Activated T-cell treated with anti-CD3 and anti-CD28 coated beads for 24 hours (primary cell): ENCODE measurements around the gene GABPB2.

Source experiments
- DNase-seq: peaks from one replicate; pipeline ENCODE4 v3.0.0-alpha.2; 2020; ENCODE audit warnings: low read depth

Gene GABPB2

GRCh38 chr1:151133018-151133806 is 62.7 kb downstream of the GABPB2 start:
- DNase-seq, result no peak

DNA sequence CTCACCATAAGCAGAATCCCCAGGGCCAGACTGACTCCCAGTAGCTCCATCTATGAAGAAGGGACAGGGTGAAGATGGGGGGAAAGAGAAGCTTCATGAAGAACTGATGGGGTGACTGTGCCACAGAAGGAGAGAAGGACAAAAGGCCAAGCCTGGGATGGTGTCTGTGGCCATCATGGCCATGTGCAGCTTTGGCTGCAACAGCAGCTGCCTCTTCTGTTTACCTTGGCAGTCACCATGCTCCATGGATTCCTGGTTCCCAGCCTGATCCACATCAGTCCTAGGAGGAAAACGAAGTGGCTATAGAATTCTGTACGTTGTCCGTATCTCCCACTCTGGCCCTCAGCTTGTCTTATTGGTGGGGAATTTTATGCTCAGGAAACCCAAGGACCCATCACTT is 63.8 kb downstream of the GABPB2 start:
- no peak for DNase-seq

- DNase-seq, result no peak
Observed at GRCh38 chr1:151134991-151135390, 64.4 kb downstream of the GABPB2 start.

GRCh38 chr1:151135433-151136385 is 65.1 kb downstream of the GABPB2 start:
- DNase-seq, result no peak

GRCh38 chr1:151137789-151138188 is 67.2 kb downstream of the GABPB2 start:
- DNase-seq, result no peak

DNA sequence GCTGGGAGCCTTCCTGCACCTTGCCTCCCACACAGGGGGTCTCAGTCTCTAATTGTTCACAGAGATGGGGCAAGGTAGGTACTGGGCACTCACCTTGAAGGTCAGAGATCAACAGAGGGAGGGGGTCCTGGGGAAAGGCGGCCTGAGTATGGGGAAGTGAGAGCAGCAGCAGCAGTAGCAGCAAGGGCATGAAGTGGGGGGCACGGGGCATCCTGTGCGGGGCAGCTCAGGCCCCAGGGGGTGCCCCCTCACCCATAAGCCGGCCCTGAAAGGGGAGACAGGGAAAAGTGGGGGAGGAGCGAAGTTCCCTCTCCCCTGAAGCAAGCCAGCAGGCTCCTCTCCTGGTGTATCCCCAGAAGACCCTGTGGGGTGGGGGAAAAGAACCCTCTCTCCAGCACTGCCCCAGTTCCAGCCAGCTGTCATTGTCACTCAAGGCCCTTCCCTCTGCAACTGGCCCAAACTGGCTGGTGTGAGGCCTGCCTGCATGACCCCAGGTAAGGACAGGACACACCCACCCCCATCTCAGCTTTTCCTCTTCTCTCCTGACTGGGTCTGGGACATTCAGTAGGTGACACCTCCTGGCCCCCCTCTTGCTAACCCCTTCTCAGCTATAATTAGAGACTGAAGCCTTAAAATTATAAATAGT is 72.0 kb downstream of the GABPB2 start:
- no peak for DNase-seq

DNA sequence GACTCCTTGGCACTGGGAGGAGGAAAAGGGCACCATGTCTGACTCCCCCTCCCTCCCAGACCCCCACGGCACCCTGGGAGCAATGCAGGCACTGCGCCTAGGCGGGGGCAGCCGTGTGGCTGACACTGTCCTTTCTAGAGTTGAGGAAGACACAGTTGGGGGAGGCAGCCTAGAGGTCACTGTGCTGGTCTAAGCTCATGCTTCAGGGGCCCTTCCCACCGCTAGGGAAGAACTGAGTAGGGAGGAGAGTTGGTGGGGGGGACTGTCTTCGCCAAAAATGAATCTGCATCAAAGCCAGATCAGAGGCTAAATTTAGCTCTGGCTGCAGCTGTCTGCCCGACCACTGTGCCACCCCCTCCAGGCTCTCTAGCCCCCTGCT is 72.5 kb downstream of the GABPB2 start:
- no peak for DNase-seq

DNA sequence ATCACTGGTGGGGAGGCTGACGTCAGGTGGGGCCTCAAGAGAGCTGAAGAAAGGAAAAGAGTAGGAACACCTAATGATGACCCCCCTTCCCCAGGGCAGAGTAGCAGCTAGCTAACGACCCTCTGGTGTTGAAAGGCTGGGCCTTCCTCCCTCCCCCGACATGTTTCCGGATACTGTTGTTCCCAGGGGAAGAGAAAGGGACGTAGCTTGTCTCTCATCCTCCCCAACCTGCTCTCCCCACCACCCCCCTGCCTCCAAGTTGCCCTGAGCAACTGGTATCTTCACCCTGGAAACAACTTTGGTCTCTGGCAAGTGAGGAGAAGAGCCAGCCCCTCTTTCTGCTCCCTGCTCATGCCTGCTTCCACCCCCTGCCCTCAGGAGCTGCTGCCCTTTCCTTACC is 73.4 kb downstream of the GABPB2 start:
- DNase-seq, result no peak

DNA sequence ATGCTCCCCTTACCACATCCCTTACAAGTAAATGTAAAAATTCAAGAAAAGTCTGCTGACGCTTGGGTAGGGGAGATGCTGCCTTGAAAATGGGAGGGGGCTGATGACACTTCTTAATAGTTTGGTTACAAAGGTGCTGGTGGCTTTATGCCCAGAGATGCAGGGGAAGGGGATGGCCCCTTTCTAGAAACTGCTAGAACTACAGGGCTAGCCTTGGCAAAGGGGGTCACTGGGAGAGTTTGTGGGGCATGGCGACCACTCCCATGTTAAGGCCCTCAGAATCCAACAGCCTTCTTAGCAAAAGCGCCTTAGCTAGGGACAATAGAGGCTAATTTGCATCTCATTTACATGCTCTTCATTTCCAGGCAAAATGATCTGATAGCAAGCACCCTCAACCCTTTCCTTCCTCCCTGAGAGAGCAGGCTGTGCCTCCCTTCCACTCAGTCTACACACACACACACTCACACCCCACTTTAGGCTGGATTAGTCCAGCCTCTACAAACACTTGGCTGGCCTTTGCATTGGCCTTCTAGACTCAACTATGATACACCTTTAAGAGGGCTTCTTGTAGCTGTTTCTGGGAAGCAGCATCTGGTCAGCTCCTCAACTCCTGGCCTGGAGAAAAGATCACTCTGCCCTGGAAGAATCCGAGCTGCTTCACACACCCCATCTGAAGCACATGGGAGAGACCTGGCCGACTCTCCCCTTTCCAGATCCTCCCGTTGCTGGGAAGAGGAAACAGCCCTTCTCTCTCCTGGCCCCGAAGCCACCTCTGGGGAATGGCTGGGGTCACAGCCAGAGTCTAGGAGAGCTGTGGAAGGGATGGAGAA is 74.1 kb downstream of the GABPB2 start:
- no peak for DNase-seq

DNA sequence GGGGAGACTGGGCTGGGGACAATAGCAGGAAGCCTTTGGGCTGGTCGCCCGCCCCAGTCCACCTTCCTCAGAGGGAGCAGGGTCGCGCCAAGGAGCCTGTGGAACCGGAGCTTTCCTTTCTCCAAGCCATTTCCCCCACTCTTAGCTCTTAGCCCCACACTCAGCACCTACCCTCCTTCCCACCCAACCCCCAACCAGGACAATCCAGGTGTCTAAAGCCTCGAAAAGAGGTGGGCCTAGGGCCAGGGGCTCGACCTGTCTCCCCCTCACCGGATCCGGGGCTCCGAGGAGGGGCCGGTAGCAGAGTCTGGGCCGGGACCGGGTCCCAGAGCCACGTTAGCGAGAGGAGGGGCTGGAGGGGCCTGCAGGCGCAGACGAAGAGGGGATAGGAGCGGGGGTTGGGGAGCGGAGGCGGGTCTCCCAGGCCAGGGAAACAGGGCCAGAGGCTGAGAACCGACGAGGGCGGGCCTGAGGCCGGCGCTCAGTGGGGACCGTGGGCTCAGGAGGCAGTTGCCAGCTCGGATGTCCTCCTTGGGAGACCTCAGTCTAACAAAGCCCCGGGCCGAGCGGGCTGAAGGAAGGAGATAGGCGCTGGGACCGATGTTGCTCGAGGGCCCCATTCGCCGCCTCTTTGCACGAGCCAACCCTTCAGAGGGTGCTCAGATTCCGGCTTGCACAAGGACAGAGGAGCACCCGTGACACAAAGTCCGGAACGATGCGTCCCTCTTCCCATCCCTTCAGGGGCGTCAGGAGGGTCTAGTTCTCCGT is 74.9 kb downstream of the GABPB2 start:
- no peak for DNase-seq

DNA sequence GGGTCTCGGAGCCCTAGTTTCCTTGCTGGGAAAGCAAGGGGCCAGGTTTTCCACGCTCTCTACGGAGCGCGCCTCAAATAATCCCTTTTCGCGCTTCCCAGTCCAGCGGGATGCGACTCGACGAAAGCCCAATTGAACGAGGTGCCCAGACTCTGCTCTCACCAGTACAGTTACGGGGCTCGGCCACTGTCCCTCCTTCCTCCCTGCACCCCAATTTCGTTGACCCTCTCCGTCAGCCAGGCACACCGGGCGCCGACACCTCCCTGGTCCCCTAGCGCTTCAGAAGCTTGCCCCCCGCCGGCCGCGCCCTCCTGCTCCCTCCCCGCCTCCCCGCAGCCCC is 75.5 kb downstream of the GABPB2 start:
- DNase-seq, result no peak

GRCh38 chr1:151146412-151147131 is 76.0 kb downstream of the GABPB2 start, which contains the start of gene SEMA6C:
Gene SEMA6C, minus strand, starts transcription at chr1:151146631. Its CDS starts 4,010 bp downstream, at chr1:151142621.
- peak; percentile 81 for DNase-seq

GRCh38 chr1:151147132-151147503 is 76.6 kb downstream of the GABPB2 start:
- DNase-seq, result no peak

GRCh38 chr1:151147665-151148064 is 77.1 kb downstream of the GABPB2 start:
- DNase-seq, result no peak

DNA sequence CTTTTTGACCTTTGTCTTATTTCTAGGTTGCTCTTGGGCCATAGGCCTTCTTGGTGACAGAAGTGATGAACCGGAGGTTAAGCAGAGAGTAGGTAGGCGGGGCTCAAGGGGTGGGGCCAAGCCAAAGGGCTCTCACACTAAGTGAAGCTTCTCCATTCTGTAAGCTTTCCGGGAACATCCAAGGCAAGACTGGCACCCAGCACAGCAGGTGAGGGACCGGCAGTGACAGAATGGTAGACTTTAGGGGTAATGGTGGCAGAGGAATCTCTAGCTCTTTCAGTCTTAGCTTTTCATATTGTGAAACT is 85.9 kb downstream of the GABPB2 start, which contains the start of gene TNFAIP8L2:
TSS of gene TNFAIP8L2 (plus strand) at position 135 of the 305 bp plus-strand sequence. CDS start 2,049 bp downstream, outside the sequence.
- peak; percentile 74 for DNase-seq

GRCh38 chr1:151157067-151157531 is 86.5 kb downstream of the GABPB2 start:
- DNase-seq, result peak; percentile 44

- peak; percentile 43 for DNase-seq
Observed at GRCh38 chr1:151158326-151158725, 87.8 kb downstream of the GABPB2 start.

GRCh38 chr1:151158751-151159251 is 88.2 kb downstream of the GABPB2 start:
- no peak for DNase-seq

- DNase-seq, result no peak
Observed at GRCh38 chr1:151159373-151159772, 88.8 kb downstream of the GABPB2 start.

GRCh38 chr1:151164732-151165280 is 94.2 kb downstream of the GABPB2 start:
- no peak for DNase-seq
